NCI-H2171 treated with DMSO at 0.1 percent for 48 hours (cell line): ENCODE data around the gene ARMC12.
"Not testable (repeated sequence)": the region's sequence is repeated elsewhere in the genome, so short reads cannot be mapped to it uniquely, and the experiment has no call there.

Source experiments
- DNase-seq: peaks from one replicate; lab custom pipeline; 2025; lab: John Stamatoyannopoulos, UW

ARMC12 gene

GRCh38 chr6:35718911-35719381 lies 17.9 kb upstream of the ARMC12 start:
- DNase-seq: no peak

- no peak for DNase-seq
Observed at GRCh38 chr6:35719404-35719829, 17.4 kb upstream of the ARMC12 start.

GRCh38 chr6:35719830-35720733 lies 16.8 kb upstream of the ARMC12 start:
- no peak for DNase-seq

GRCh38 chr6:35722121-35722761 lies 14.6 kb upstream of the ARMC12 start:
- DNase-seq: no peak

DNA sequence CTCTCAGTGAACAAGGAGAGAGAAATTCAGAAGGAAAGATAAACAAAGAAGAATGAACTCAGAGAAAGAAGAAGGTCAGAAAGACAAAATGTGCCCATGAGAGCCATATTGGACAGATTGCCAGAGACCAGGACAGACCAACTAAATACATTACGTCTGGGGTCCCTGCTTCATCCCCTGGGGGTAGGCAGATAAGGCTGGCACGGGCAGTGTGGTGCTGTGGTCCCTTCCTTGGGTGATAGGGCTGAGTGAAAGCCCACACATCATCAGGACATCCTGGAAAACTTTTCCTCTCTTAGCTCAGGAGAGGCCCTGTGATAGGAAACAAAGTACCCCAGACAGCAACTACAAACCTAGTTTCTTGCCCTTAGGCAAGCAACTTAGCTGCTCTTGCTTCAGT lies 13.2 kb upstream of the ARMC12 start:
- DNase-seq: no peak

DNA sequence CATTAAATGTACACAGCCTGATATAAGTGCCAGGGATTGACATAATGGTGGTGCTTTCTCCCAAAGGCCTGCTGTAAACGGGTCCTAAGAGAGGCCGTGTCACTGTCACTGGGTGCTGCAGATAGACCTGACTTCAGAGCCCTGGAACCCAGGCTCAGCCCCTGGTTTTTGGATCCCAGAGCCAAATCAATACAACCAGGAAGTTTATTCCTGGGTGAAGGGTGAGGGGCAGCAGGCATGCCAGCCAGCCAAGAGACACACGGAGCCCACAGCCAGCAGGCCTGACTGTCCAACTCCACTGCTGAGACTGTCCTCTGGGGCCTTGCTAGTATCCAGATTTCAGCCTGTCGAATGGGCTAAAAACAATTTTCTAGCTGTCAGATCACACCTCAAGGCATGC lies 12.8 kb upstream of the ARMC12 start:
- no peak for DNase-seq

DNA sequence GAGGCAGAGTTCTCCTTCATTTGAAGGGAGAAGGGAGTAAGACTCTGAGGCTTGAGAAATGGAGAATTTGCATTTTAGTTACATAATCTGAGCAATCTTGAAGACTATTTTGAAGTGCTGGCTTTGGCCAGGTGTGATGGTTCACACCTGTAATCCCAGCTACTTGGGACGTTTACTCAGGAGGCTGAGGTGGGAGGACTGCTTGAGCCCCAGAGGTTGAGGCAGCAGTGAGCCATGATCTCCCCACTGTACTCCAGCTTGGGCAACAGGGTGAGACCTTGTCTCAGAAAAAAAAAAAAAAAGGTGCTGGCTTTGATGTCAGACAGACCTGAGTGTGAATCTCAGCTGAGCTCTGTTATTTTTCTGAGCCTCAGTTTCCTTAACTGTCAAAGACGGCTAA lies 12.4 kb upstream of the ARMC12 start:
- no peak for DNase-seq

- DNase-seq: no peak
Observed at GRCh38 chr6:35725081-35725708, 11.6 kb upstream of the ARMC12 start.

DNA sequence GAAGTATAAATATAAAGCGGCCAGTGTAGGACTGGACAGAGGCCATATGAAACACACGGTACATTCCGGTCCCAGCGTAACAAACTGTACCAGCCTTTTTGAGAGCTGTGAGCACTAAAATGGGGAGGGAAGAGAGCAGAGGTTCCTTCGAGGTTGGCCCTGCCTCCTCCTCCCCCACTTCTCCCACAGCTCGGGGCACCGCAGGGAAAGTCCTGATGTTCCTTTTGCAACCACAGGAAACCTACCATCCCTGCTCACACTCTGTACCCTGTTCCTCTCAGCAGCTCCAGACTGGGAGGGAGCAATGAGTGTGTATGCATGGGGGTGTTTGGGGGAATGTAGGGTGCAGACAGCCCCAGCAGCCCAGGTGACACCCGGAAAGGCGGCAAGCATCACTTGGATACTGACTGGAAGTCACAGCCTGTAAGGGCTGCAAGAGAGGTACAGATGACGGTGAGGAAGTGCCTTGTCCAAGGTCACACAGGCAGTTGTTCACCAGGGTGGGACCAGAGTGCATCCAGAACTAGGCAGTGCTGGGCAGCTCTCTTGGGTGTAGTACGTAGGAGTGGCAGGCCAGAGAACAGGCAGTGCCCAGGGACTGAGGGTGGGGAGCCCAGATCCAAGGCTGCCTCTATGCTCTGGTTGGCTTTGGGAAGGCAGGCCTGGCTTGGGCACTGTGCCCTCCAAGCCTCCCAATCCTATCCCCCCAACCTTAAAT lies 11.0 kb upstream of the ARMC12 start:
- no peak for DNase-seq

DNA sequence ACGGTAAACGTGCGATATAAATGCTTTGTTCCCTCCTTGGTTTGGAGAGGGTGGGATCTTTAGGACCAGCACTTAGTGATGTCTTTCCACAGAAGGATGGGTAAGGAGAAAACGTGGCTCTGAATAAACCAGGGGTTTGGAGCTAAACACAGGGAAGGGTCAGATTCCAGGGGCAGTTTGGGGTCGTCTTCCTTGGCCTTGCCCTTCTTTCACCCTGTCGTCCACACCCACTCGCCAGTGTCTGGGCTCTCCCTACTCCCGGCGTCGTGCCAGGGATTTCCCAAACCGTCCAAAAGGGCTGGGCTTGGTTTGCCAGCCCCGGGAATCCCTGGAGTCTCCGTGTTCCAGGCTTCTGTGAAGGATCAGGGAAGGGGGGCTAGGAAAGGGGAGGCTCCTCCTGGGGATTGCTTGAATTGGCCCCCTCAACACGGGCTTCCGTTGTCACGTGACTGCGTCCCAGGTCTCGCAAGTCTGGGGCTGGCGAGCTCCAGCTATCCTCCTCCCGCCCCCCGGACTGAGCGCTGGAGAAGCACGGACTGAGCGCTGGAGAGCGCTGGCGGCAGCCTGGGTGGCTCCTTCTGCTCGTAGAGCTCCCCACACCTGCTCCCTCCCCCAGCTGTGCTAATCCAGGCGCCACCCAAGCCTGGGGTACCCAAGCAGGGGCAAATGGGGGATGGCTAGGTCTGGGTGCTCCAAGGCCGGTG lies 9.4 kb upstream of the ARMC12 start:
- DNase-seq: peak; percentile 93

DNA sequence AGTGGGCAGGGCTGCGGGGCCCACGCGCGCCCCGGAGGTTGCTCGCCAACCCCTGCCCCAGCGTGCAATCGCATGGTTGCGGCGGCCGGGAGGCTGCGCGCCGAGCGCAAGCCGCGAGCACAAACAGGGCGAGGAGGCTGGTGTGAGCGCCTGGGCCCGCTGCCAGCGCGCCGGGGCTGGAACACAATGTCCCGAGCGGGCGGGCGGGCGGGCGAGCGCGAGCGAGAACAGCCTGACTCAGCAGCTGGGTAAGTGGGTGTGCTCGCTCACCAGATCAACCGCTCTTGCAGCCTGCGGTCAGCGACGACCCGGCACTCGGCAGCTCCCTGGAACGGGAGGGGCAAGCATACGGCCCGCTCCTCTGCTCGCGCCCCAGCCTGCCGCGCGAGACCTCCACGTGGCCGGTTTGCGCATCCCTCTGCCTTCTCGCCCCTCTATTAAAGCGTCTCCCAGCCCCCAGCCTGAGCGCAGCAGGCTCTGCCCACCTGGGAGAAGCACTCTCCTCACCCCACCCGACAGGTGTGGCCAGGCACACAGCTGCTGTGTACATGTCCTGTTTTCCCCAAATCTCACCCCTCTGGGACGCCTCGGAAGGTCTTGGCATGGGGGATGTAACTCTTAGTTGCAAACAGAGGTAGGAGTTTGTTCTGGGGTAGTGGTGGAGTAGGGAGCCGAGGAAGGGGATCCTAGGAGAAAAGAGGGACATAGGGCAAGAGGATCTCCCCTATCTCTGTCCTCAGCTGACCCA lies 8.7 kb upstream of the ARMC12 start:
- DNase-seq: peak; percentile 82

DNA sequence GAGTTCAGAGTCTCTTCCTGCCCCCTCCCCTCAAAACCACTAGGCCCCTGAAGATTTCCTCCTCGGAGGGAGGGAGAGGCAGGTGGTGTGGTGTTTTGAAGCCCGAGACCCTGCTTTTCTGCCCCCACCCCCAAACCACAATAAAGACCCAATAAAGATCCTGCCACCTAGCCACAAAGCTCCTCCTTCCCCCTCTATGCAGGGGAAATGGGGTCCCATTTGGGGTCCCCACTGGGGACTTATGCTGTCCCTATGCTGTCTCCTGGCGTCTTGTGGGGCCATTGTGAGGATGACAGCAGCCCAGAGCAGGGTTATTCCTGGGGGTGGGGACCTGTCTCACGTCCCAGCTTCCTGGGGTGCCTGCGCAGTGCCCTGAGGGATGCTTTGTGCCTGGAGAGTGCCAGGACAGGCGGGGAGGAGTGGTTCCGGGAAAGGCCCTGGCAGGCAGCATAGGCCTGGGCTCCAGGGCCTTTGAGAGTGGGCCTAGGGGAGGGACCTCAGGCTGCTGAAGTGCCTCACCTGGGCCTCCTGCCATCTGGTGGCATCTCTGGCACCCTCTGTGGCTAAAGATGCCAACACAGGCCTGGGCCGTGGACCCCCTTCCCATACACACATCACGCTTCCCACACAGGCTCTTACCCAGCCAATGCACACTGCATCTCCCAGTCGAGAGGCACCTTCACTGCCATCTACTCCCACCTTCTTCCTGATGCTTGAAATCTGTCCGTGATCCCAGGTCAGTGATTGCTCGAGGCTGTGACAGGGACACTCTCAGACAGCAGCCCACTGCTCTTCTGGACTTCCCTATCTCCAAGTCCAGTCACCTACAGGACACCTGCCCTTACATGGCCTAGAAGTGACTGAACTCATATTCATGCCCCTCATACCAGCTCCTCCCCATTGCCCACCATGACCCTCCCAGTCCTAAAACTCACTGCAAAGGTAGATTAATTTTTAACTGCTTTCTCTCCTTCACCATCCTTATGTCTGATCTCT lies 7.9 kb upstream of the ARMC12 start:
- peak; percentile 52 for DNase-seq

DNA sequence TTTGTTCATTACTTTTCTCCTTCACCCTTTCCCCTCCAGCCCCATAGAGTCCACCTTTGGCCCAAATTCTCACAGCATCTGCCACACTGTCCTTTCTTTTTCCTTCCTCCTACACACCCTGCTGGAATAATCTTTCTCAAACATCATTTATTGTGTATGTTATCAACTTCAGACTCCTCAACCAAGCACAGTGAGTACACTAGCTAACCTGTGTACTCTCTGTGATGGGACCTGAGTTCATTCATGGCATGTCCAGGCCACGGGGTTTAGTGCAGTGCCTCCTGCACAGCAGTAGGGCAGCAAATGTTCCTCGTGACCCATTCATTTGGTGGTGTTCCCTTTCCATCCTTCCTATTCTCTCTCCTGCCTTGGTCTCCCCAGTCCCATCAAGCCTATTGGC lies 7.1 kb upstream of the ARMC12 start:
- no peak for DNase-seq

GRCh38 chr6:35730745-35731413 lies 6.0 kb upstream of the ARMC12 start:
- DNase-seq: peak; percentile 27

DNA sequence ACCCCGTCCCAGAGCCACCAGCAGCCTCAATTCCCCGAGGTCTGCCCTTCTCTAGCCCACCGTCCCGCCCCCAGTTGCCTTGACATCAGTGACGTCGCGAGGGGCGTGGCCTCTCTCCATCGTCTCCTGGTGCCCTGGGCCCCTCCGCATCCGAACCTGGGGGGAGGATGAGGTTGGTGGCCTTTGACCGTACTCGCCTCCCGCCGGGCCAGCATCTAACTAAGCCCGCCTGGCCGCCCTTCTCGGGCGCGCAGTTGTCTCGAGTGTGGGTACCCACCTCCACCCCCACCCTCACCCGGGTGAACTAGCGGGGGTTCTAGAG lies 5.5 kb upstream of the ARMC12 start:
- peak; percentile 88 for DNase-seq

- peak; percentile 89 for DNase-seq
Observed at GRCh38 chr6:35731736-35732532, 4.9 kb upstream of the ARMC12 start.

GRCh38 chr6:35733633-35734032 lies 3.2 kb upstream of the ARMC12 start:
- peak; percentile 7 for DNase-seq

DNA sequence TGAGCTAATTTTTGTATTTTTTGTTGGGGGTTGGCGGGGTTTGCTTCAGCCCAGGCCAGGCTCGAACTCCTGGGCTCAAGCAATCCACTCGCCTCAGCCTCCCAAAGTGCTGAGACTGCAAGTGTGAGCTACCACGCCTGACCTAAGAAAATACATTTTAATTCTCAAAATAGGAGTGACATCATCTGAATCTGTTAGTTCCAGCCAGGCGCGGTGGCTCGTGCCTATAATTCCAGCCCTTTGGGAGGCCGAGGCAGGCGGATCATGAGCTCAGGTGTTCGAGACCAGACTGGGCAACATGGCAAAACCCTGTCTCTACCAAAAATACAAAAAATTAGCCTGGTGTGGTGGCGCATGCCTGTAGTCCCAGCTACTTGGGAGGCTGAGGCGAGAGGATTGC lies 2.5 kb upstream of the ARMC12 start:
- DNase-seq: not testable (repeated sequence)
